NCI-H748 (cell line): ENCODE results near the gene FBXL3.

Experiments used
- DNase-seq: peaks from one replicate; lab custom pipeline; 2025; ENCODE audit not compliant: unreplicated experiment; lab: John Stamatoyannopoulos, UW

The FBXL3 gene

GRCh38 chr13:77026861-77027621, at the start of gene FBXL3:
TSS of gene FBXL3 (minus strand) at chr13:77027159. CDS start at chr13:77021860, 5,299 bp downstream.
- DNase-seq, result peak; percentile 89

- DNase-seq, result no peak
Measured at GRCh38 chr13:77067519-77067918, 40.6 kb upstream of the FBXL3 start.

GRCh38 chr13:77065461-77066147, 38.6 kb upstream of the FBXL3 start:
- DNase-seq, result no peak

- DNase-seq, result no peak
Measured at GRCh38 chr13:77062097-77062496, 35.1 kb upstream of the FBXL3 start.

GRCh38 chr13:77061362-77061761, 34.4 kb upstream of the FBXL3 start:
- DNase-seq, result no peak

- DNase-seq, result no peak
Measured at GRCh38 chr13:77056886-77057285, 29.9 kb upstream of the FBXL3 start.

GRCh38 chr13:77056382-77056781, 29.4 kb upstream of the FBXL3 start:
- DNase-seq, result peak; percentile 8

GRCh38 chr13:77055158-77055557, 28.2 kb upstream of the FBXL3 start:
- DNase-seq, result no peak

- no peak for DNase-seq
Measured at GRCh38 chr13:77053192-77053591, 26.2 kb upstream of the FBXL3 start.

GRCh38 chr13:77048681-77049080, 21.7 kb upstream of the FBXL3 start:
- DNase-seq, result no peak

GRCh38 chr13:77047649-77048343, 20.8 kb upstream of the FBXL3 start:
- no peak for DNase-seq

GRCh38 chr13:77042566-77043177, 15.7 kb upstream of the FBXL3 start:
- DNase-seq, result no peak

- DNase-seq, result no peak
Measured at GRCh38 chr13:77040835-77041234, 13.9 kb upstream of the FBXL3 start.

GRCh38 chr13:77040076-77040475, 13.1 kb upstream of the FBXL3 start:
- peak; percentile 83 for DNase-seq

GRCh38 chr13:77038907-77039480, 12.0 kb upstream of the FBXL3 start:
- no peak for DNase-seq

GRCh38 chr13:77036279-77036678, 9.3 kb upstream of the FBXL3 start:
- DNase-seq, result no peak

- no peak for DNase-seq
Measured at GRCh38 chr13:77034881-77035280, 7.9 kb upstream of the FBXL3 start.

GRCh38 chr13:77033717-77034302, 6.9 kb upstream of the FBXL3 start:
- no peak for DNase-seq

- DNase-seq, result no peak
Measured at GRCh38 chr13:77031656-77032243, 4.8 kb upstream of the FBXL3 start.

GRCh38 chr13:77029436-77029835, 2.5 kb upstream of the FBXL3 start:
- DNase-seq, result no peak
